ENCODE measurements around the gene RPL18. TPM values are rescaled to one million over a fixed set of nuclear protein-coding genes. Genes with fewer than 3 reads are reported as not detected.
A peak's percentile ranks its signal among the peaks of the same experiment; 100 is the strongest.

The RPL18 gene
- total and polyA plus RNA-seq, 2 experiments from 2014 or later = 1,898 to 2,011 TPM

DNA sequence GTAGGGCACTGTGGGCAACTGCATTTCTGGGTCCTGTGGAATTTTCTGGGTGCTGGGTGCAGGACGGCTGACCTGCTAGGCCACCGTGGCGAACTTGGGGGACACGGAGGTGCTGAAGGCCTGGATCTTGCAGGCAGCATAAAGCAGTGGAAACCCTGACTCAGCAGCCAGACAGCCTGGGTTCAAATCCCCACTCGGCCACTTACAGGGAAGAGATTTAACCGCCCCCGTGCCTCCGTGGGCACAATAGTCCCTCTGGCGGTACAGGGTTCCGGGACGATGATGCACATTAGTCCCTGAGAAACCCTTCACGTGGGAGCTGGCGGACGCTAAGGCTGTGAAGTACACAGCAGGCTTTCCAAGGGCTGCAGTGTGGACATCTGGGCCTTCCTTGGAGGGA, 7.1 kb downstream of the RPL18 start:
- Histone ChIP-seq H3F3A (replicated peaks; ENCODE audit: low read depth) (peaks cover 28% of the 10 kb centered on the region), H3K79me2 (replicated peaks; ENCODE audit: insufficient read depth) (peaks cover 11% of the 10 kb centered on the region), H4K20me1 (replicated peaks; ENCODE audit: insufficient read depth) (peaks cover 4% of the 10 kb centered on the region; the same call in 1 of the 2 replicates), H3K9me2 (ENCODE audit: insufficient read depth) (no peaks in the 10 kb centered on the region), H3K36me3 (ENCODE audit: insufficient read depth) (peaks cover 15% of the 10 kb centered on the region; the same call in 1 of the 2 replicates), H3K27ac (ENCODE audit: low read depth) (no peak overlapping the region), H3K4me3 (no peak overlapping the region), H3K27me3 (ENCODE audit: insufficient read depth) (no peaks in the 10 kb centered on the region), H2AFZ (no peak overlapping the region), H3K4me1 (ENCODE audit: insufficient read depth) (peaks cover 27% of the 10 kb centered on the region), H3K4me2 (no peak overlapping the region)
- H3K9me3 Mint-ChIP-seq = no peaks in the 10 kb centered on the region; the same call in 2 of the 3 replicates
- TF ChIP-seq ZNF331 (CRISPR knock-in tag; IDR thresholded peaks at IDR 0.05; ENCODE audit: low read depth) (no peak), CREB1 (CRISPR knock-in tag; IDR thresholded peaks at IDR 0.05; ENCODE audit: low read depth) (no peak), NANOG (IDR thresholded peaks at IDR 0.05; ENCODE audit: borderline replicate concordance) (no peak), EZH2phosphoT487 (IDR thresholded peaks at IDR 0.05; ENCODE audit: unreplicated experiment) (no peak)
- TF ChIP-seq, protein P1, sequence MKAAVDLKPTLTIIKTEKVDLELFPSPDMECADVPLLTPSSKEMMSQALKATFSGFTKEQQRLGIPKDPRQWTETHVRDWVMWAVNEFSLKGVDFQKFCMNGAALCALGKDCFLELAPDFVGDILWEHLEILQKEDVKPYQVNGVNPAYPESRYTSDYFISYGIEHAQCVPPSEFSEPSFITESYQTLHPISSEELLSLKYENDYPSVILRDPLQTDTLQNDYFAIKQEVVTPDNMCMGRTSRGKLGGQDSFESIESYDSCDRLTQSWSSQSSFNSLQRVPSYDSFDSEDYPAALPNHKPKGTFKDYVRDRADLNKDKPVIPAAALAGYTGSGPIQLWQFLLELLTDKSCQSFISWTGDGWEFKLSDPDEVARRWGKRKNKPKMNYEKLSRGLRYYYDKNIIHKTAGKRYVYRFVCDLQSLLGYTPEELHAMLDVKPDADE (IDR thresholded peaks at IDR 0.05) = no peak
- TF ChIP-seq, protein P2, sequence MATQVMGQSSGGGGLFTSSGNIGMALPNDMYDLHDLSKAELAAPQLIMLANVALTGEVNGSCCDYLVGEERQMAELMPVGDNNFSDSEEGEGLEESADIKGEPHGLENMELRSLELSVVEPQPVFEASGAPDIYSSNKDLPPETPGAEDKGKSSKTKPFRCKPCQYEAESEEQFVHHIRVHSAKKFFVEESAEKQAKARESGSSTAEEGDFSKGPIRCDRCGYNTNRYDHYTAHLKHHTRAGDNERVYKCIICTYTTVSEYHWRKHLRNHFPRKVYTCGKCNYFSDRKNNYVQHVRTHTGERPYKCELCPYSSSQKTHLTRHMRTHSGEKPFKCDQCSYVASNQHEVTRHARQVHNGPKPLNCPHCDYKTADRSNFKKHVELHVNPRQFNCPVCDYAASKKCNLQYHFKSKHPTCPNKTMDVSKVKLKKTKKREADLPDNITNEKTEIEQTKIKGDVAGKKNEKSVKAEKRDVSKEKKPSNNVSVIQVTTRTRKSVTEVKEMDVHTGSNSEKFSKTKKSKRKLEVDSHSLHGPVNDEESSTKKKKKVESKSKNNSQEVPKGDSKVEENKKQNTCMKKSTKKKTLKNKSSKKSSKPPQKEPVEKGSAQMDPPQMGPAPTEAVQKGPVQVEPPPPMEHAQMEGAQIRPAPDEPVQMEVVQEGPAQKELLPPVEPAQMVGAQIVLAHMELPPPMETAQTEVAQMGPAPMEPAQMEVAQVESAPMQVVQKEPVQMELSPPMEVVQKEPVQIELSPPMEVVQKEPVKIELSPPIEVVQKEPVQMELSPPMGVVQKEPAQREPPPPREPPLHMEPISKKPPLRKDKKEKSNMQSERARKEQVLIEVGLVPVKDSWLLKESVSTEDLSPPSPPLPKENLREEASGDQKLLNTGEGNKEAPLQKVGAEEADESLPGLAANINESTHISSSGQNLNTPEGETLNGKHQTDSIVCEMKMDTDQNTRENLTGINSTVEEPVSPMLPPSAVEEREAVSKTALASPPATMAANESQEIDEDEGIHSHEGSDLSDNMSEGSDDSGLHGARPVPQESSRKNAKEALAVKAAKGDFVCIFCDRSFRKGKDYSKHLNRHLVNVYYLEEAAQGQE (IDR thresholded peaks at IDR 0.05; ENCODE audit: unreplicated experiment) = no peak
- H3K4me3 Mint-ChIP-seq = no peak overlapping the region
- DNase-seq (ENCODE audit: low spot score) (no peak), ATAC-seq (no peak)
- H3K36me3 Mint-ChIP-seq (ENCODE audit: low read depth) = peaks cover 32% of the 10 kb centered on the region
- peaks cover 34% of the 10 kb centered on the region for H3K4me1 Mint-ChIP-seq
- peaks cover 31% of the 10 kb centered on the region for H3K27me3 Mint-ChIP-seq (ENCODE audit: insufficient read depth, low read depth, poor library complexity)
- peak overlapping the region; percentile 70; the same call in 1 of the 2 replicates for H3K27ac Mint-ChIP-seq

DNA sequence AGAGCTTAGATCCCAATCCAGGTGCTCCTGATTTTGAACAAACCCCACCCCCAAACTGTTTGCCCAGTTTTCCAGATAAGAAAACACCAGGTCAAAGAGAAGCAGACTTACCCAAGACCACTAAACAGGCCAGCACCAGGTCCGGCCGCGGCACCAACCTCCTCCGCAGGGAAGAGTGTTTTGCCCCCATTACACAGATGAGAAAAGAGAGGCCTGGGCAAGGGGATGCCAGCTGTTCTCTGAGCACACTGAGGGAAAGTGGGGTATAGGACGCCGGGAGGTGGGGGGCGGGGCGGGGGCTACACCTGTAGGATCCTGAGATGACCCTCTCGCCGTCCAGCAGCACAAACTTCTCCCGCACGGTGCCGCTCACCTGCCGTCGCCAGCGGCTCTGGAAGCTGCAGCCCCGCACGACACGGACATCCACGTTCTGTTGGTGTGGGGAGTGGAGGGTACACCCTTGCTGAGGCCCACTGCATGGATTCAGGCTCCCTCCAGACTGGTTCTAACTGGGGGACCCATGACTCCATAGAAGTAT, 9.3 kb downstream of the RPL18 start:
- DNase-seq (ENCODE audit: low spot score) (no peak), ATAC-seq (no peak)
- Histone ChIP-seq H3F3A (replicated peaks; ENCODE audit: low read depth) (peaks cover 8% of the 10 kb centered on the region; the same call in 1 of the 2 replicates), H3K27me3 (ENCODE audit: insufficient read depth) (no peaks in the 10 kb centered on the region), H3K36me3 (ENCODE audit: insufficient read depth) (no peaks in the 10 kb centered on the region), H3K27ac (ENCODE audit: low read depth) (no peak overlapping the region), H3K4me1 (ENCODE audit: insufficient read depth) (peaks cover 10% of the 10 kb centered on the region; the same call in 1 of the 2 replicates), H3K9me2 (ENCODE audit: insufficient read depth) (no peaks in the 10 kb centered on the region), H4K20me1 (replicated peaks; ENCODE audit: insufficient read depth) (no peaks in the 10 kb centered on the region), H2AFZ (no peak overlapping the region), H3K4me3 (no peak overlapping the region), H3K4me2 (no peak overlapping the region), H3K79me2 (replicated peaks; ENCODE audit: insufficient read depth) (no peaks in the 10 kb centered on the region)
- H3K9me3 Mint-ChIP-seq = no peaks in the 10 kb centered on the region; the same call in 2 of the 3 replicates
- no peak overlapping the region for H3K27ac Mint-ChIP-seq
- peaks cover 25% of the 10 kb centered on the region for H3K27me3 Mint-ChIP-seq (ENCODE audit: insufficient read depth, low read depth, poor library complexity)
- H3K36me3 Mint-ChIP-seq (ENCODE audit: low read depth) = peaks cover 12% of the 10 kb centered on the region
- H3K4me1 Mint-ChIP-seq = peaks cover 14% of the 10 kb centered on the region
- no peak overlapping the region for H3K4me3 Mint-ChIP-seq
- TF ChIP-seq EZH2 (IDR thresholded peaks at IDR 0.05; ENCODE audit: low read depth, unreplicated experiment) (no peak), ZNF114 (CRISPR knock-in tag; IDR thresholded peaks at IDR 0.05) (no peak), JUNB (IDR thresholded peaks at IDR 0.05; ENCODE audit: unreplicated experiment) (no peak), STAT1 (IDR thresholded peaks at IDR 0.05; ENCODE audit: unreplicated experiment) (no peak), POLR2AphosphoS5 (IDR thresholded peaks at IDR 0.05; ENCODE audit: low read depth) (no peak), CREB1 (CRISPR knock-in tag; IDR thresholded peaks at IDR 0.05; ENCODE audit: low read depth) (no peak)
- TF ChIP-seq, protein P1 (IDR thresholded peaks at IDR 0.05) = no peak
